Panc1 (cell line): ENCODE data around the gene AFF3.

Experiments
- CTCF ChIP-seq: fragments of 450-650 bp; IDR thresholded peaks from 2 replicates; pipeline ENCODE4 v1.5.1; 2017; ENCODE audit warnings: mild to moderate bottlenecking
- POLR2AphosphoS5 ChIP-seq: IDR thresholded peaks from 2 replicates; pipeline ENCODE4 v1.6.1; 2012; ENCODE audit warnings: mild to moderate bottlenecking, low read depth, low read length, moderate library complexity
- SIN3A ChIP-seq: IDR thresholded peaks from 2 replicates; pipeline ENCODE4 v1.6.1; 2012; ENCODE audit warnings: low read depth, mild to moderate bottlenecking, low read length, moderate library complexity, borderline replicate concordance; ENCODE audit not compliant: insufficient read depth

GRCh38 chr2:100148883-100149282, 6.5 kb upstream of the AFF3 start:
- TF ChIP-seq CTCF (no peak), POLR2AphosphoS5 (no peak), SIN3A (no peak)
